SK-N-SH (cell line): ENCODE results near the gene WWOX.

ENCODE experiments used
- RCOR1 ChIP-seq: fragments of 150-350 bp; IDR thresholded peaks from 2 replicates; pipeline ENCODE4 v1.6.1; 2017; ENCODE audit warnings: antibody characterized with exemption, low read length
- TF ChIP-seq, protein P1 (sequence below): fragments of 200-600 bp; sonication (generic); IDR thresholded peaks from 2 replicates; pipeline ENCODE4 v1.6.1; 2017; ENCODE audit warnings: antibody characterized with exemption, mild to moderate bottlenecking, moderate library complexity

DNA sequence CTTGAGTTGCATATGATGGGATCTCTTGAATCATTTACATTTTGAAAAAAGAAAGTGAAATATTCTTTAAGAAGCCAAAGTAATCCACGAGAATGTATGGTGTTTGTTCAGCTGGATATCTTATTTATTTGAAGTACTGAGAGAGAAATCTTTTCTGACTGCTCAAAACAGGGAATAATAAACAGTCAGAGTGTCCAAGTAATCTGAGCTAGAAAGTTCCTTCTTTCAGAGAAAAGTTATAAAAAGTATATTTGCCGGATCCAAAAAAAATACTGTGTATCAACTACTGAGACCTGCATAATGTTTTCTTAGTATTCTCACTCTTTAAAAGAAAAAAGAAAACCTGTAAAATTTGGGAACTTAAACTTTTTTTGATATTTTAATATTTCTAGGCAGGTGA lies 350.8 kb downstream of the WWOX start:
- TF ChIP-seq, protein P1, sequence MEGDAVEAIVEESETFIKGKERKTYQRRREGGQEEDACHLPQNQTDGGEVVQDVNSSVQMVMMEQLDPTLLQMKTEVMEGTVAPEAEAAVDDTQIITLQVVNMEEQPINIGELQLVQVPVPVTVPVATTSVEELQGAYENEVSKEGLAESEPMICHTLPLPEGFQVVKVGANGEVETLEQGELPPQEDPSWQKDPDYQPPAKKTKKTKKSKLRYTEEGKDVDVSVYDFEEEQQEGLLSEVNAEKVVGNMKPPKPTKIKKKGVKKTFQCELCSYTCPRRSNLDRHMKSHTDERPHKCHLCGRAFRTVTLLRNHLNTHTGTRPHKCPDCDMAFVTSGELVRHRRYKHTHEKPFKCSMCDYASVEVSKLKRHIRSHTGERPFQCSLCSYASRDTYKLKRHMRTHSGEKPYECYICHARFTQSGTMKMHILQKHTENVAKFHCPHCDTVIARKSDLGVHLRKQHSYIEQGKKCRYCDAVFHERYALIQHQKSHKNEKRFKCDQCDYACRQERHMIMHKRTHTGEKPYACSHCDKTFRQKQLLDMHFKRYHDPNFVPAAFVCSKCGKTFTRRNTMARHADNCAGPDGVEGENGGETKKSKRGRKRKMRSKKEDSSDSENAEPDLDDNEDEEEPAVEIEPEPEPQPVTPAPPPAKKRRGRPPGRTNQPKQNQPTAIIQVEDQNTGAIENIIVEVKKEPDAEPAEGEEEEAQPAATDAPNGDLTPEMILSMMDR = no peak
- no peak for TF ChIP-seq RCOR1
